ENCODE measurements around the gene UNC13D. TPM values are rescaled to one million over a fixed set of nuclear protein-coding genes. Genes with fewer than 3 reads are reported as not detected.
"Not testable (repeated sequence)": the region's sequence is repeated elsewhere in the genome, so short reads cannot be mapped to it uniquely, and the experiment has no call there.

Gene UNC13D
- total RNA-seq, 1 experiment from 2014 or later: 104 TPM

DNA sequence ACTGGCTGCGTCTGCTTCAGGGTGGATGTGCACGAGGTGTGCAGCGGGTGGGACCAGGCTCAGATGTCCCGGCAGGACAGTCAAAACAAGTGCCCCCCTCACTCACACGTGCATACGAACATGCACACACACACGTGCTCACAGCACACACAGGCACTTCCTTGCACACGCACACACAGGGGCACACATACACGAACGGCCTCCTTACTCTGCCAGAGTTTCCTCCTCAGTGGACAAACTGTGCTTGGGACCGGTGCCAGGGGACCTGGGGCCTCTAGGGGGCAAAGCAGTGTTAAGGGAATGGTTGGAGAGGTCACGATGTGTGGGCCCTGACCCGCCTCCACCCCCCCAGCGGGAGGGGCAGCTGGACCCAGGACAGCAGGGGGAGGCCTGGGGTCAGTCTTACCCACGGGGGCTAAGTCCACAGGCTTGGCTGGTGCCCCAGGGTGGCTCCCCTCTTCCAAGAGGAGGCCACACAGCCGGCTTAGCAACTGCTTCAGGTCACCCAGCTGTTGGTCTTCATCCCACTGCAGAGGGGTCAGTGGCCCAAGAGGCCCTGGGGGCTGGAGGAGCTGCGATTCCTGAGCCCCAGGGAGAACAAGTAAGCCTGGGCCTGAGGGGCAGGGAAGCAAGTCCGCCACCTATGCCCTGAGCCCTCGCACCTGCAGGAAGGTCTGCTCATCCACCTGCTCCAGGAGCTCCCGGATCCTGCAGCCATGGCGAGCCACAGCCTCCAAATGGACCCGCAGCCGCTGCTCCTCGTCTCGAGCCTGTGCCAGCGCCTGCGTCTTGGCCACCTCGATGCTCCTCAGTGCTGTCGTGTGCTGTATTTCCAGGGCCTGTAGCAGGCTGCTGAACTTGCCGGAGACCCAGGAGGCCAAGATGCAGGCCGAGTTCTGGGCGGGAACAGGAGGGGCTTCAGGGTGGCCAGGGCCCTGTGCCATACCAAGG lies 47.7 kb upstream of the UNC13D start:
- BruUV-seq (replicated peaks): no TSS peak
- no peak for TF ChIP-seq CTCF (IDR thresholded peaks at IDR 0.05; ENCODE audit: unreplicated experiment)
- H3K4me1 Mint-ChIP-seq (ENCODE audit: low read depth, unreplicated experiment): peaks cover 12% of the 10 kb centered on the region
- intact Hi-C loops (cut with micrococcal nuclease; ENCODE audit: unreplicated experiment): no loop called here
- H3K9me3 Mint-ChIP-seq (ENCODE audit: low read depth, unreplicated experiment): no peaks in the 10 kb centered on the region
- no peak overlapping the region for H3K4me3 Mint-ChIP-seq (ENCODE audit: low read depth, unreplicated experiment)
- CTCF ChIA-PET: interaction anchor here (0.6 kb wide), 1 partner anchor 104 kb away, joined by 3 read pairs; no protein-coding TSS in a partner anchor
- no peaks in the 10 kb centered on the region for H3K27me3 Mint-ChIP-seq (ENCODE audit: unreplicated experiment)
- DNase-seq: no peak
- H3K27ac Mint-ChIP-seq (ENCODE audit: unreplicated experiment): no peak overlapping the region
- peaks cover 32% of the 10 kb centered on the region for H3K36me3 Mint-ChIP-seq (ENCODE audit: insufficient read depth, unreplicated experiment)

DNA sequence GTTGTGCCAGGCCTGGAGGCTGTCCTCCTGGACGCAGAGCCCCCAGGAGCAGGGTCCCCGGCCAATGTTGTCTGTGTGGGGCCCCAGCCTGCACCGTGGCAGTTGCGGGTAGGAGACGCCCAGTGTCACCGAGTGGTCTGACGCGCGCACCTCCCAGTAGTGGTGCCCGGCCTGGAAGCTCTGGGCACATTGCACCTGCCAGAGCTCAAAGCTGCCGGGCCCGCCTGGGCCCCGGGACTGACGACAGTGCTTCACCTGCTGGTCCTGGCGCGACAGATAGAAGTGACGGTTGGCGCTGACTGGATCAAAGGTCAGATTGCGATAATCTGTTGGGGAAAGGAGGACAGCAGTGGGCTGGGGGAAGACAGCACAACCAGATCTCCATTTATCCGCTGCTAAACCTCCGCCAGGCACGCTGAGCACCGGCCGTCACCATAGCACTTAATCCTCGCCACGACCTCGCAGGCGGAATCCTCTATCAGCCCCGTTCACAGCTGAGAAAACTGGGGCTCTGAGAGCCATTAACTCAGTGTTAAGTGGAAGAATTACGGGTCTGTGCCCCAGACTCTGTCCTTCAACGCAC lies 46.9 kb upstream of the UNC13D start:
- intact Hi-C loops (cut with micrococcal nuclease; ENCODE audit: unreplicated experiment): no loop called here
- Mint-ChIP-seq H3K4me1 (ENCODE audit: low read depth, unreplicated experiment) (peaks cover 12% of the 10 kb centered on the region), H3K9me3 (ENCODE audit: low read depth, unreplicated experiment) (no peaks in the 10 kb centered on the region), H3K27me3 (ENCODE audit: unreplicated experiment) (no peaks in the 10 kb centered on the region), H3K36me3 (ENCODE audit: insufficient read depth, unreplicated experiment) (peaks cover 25% of the 10 kb centered on the region), H3K27ac (ENCODE audit: unreplicated experiment) (no peak overlapping the region), H3K4me3 (ENCODE audit: low read depth, unreplicated experiment) (no peak overlapping the region)
- TF ChIP-seq CTCF (IDR thresholded peaks at IDR 0.05; ENCODE audit: unreplicated experiment): no peak
- CTCF ChIA-PET: no interaction called here
- no peak for DNase-seq
- no TSS peak for BruUV-seq (replicated peaks)

DNA sequence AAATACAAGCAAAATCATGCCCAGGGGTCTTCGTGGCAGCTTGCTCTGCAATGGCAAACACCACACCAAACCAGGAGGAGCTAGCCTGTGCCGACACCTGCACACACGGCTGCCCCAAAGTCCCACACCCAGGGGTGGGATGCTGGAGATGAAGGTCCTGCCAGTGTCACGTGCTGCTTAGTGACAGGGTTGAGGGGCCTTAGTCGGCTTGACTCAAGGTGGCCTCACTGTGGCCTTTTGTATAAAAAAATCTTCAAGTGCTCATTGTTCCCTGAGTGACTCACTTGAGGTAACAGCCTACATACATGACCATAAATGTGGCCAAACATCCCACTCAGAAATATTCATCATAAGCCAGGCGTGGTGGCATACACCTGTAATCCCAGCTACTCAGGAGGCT lies 45.2 kb upstream of the UNC13D start:
- no peak for DNase-seq
- no peaks in the 10 kb centered on the region for H3K27me3 Mint-ChIP-seq (ENCODE audit: unreplicated experiment)
- no peak for TF ChIP-seq CTCF (IDR thresholded peaks at IDR 0.05; ENCODE audit: unreplicated experiment)
- CTCF ChIA-PET: interaction anchor here (0.9 kb wide), 1 partner anchor 15 kb away, joined by 9 read pairs; the partner anchor contains the start of gene MRPL38
- H3K36me3 Mint-ChIP-seq (ENCODE audit: insufficient read depth, unreplicated experiment): peaks cover 22% of the 10 kb centered on the region
- H3K4me1 Mint-ChIP-seq (ENCODE audit: low read depth, unreplicated experiment): no peaks in the 10 kb centered on the region
- H3K9me3 Mint-ChIP-seq (ENCODE audit: low read depth, unreplicated experiment): no peaks in the 10 kb centered on the region
- intact Hi-C loops (cut with micrococcal nuclease; ENCODE audit: unreplicated experiment): loop anchor here (5.0 kb wide), 1 partner anchor 42 kb away; no protein-coding TSS in a partner anchor
- H3K4me3 Mint-ChIP-seq (ENCODE audit: low read depth, unreplicated experiment): no peak overlapping the region
- BruUV-seq (replicated peaks): TSS peak; percentile 48
- H3K27ac Mint-ChIP-seq (ENCODE audit: unreplicated experiment): no peak overlapping the region

DNA sequence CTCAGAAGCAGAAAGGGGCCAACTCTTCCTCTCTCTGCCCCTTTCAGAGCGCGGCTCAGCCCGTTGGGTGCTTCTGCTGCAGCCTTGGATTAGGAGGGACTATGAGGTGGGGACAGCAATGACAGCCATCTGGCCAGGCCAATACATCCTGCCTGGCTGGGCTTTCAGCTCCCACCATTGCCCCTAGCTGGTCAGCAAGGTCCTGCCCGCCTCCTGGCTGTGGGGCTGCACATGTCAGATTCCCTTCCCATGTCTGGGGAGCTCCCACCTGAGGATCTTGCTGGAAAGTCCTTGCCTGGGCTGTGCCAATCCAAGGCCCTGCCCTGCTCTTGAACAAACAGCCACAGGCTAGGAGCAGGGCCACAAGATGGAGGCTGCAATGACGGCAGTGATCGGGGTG lies 44.3 kb upstream of the UNC13D start:
- H3K9me3 Mint-ChIP-seq (ENCODE audit: low read depth, unreplicated experiment): no peaks in the 10 kb centered on the region
- intact Hi-C loops (cut with micrococcal nuclease; ENCODE audit: unreplicated experiment): loop anchor here (5.0 kb wide), 1 partner anchor 41 kb away; no protein-coding TSS in a partner anchor
- H3K27ac Mint-ChIP-seq (ENCODE audit: unreplicated experiment): no peak overlapping the region
- H3K4me1 Mint-ChIP-seq (ENCODE audit: low read depth, unreplicated experiment): no peaks in the 10 kb centered on the region
- BruUV-seq (replicated peaks): no TSS peak
- no peak for DNase-seq
- H3K4me3 Mint-ChIP-seq (ENCODE audit: low read depth, unreplicated experiment): no peak overlapping the region
- TF ChIP-seq CTCF (IDR thresholded peaks at IDR 0.05; ENCODE audit: unreplicated experiment): no peak
- H3K36me3 Mint-ChIP-seq (ENCODE audit: insufficient read depth, unreplicated experiment): peaks cover 22% of the 10 kb centered on the region
- CTCF ChIA-PET: no interaction called here
- no peaks in the 10 kb centered on the region for H3K27me3 Mint-ChIP-seq (ENCODE audit: unreplicated experiment)

- intact Hi-C loops (cut with micrococcal nuclease; ENCODE audit: unreplicated experiment): loop anchor here (5.0 kb wide), 1 partner anchor 39 kb away; no protein-coding TSS in a partner anchor
- BruUV-seq (replicated peaks); H3K4me3 Mint-ChIP-seq (ENCODE audit: low read depth, unreplicated experiment); H3K4me1 Mint-ChIP-seq (ENCODE audit: low read depth, unreplicated experiment); H3K9me3 Mint-ChIP-seq (ENCODE audit: low read depth, unreplicated experiment); H3K27me3 Mint-ChIP-seq (ENCODE audit: unreplicated experiment); DNase-seq; H3K27ac Mint-ChIP-seq (ENCODE audit: unreplicated experiment): not testable (repeated sequence)
- CTCF ChIA-PET: interaction anchor here (0.6 to 1.1 kb wide), 3 partner anchors 10 to 83 kb away, joined by 4 to 10 read pairs (median 7); no protein-coding TSS in a partner anchor
- peaks cover 14% of the 10 kb centered on the region for H3K36me3 Mint-ChIP-seq (ENCODE audit: insufficient read depth, unreplicated experiment)
Measured at GRCh38 chr17:75885860-75886259, 41.7 kb upstream of the UNC13D start.

Measured in Calu3 (cell line).